Panc1 (cell line): ENCODE measurements around the gene NCAM2. TPM values are rescaled to one million over a fixed set of nuclear protein-coding genes. Genes with fewer than 3 reads are reported as not detected.

Experiments used
- ATAC-seq: fragments of 200-7000 bp; cut with Tn5 transposase; 2 replicates; pipeline ENCODE4 v1.9.1; 2020; ENCODE audit warnings: mild to moderate bottlenecking, moderate library complexity
- BruUV-seq: library from RNA; stranded (reverse); fragments of 400-500 nt; replicated peaks from 2 replicates; lab custom pipeline; 2021; lab: Mats Ljungman, UMichigan
- CTCF ChIA-PET: fragments of 300-600 bp; sonication (Branson Sonifier 250); formaldehyde crosslinking; loops from one replicate; lab custom pipeline; 2022; ENCODE audit warnings: antibody characterized with exemption; lab: Charles Lee
- POLR2A ChIA-PET: fragments of 300-600 bp; sonication (Branson Sonifier 250); formaldehyde crosslinking; loops from one replicate; lab custom pipeline; 2022; ENCODE audit warnings: antibody characterized with exemption; lab: Charles Lee
- DNase-seq: peaks from one replicate; pipeline ENCODE4 v3.0.0-alpha.2; 2010; ENCODE audit warnings: low read depth, low spot score
- H3K27ac ChIP-seq: 2 replicates; pipeline ENCODE4 v1.5.1; 2011; ENCODE audit warnings: mild to moderate bottlenecking, low read length, inconsistent platforms
- H3K27me3 ChIP-seq: fragments of 200-500 bp; sonication (Bioruptor generic); 2 replicates; pipeline ENCODE4 v1.6.0; 2014; ENCODE audit warnings: low read length, inconsistent platforms; ENCODE audit not compliant: control insufficient read depth, insufficient read depth
- H3K36me3 ChIP-seq: fragments of 200-500 bp; sonication (Bioruptor generic); 2 replicates; pipeline ENCODE4 v1.5.1; 2014; ENCODE audit warnings: inconsistent platforms, mild to moderate bottlenecking, low read length, moderate library complexity; ENCODE audit not compliant: control insufficient read depth, insufficient read depth
- H3K4me1 ChIP-seq: 2 replicates; pipeline ENCODE4 v1.5.1; 2011; ENCODE audit warnings: inconsistent platforms, mild to moderate bottlenecking, low read length, moderate library complexity; ENCODE audit not compliant: control insufficient read depth, insufficient read depth
- H3K4me3 ChIP-seq, 2 experiments: 2 replicates each; pipeline ENCODE4 v1.5.1; 2011 to 2012; ENCODE audit warnings: low read depth in 2 of 2, low read length in 2 of 2, mild to moderate bottlenecking in 2 of 2, inconsistent platforms in 1 of 2, moderate library complexity in 1 of 2
- H3K9me3 ChIP-seq: fragments of 200-500 bp; sonication (Bioruptor generic); 2 replicates; pipeline ENCODE4 v1.5.1; 2014; ENCODE audit warnings: low read depth, mild to moderate bottlenecking, inconsistent platforms, low read length, moderate library complexity; ENCODE audit not compliant: control insufficient read depth, insufficient read depth
- POLR2AphosphoS5 ChIP-seq: IDR thresholded peaks from 2 replicates; pipeline ENCODE4 v1.6.1; 2012; ENCODE audit warnings: mild to moderate bottlenecking, low read depth, low read length, moderate library complexity
- SIN3A ChIP-seq: IDR thresholded peaks from 2 replicates; pipeline ENCODE4 v1.6.1; 2012; ENCODE audit warnings: low read depth, mild to moderate bottlenecking, low read length, moderate library complexity, borderline replicate concordance; ENCODE audit not compliant: insufficient read depth
- TCF7L2 ChIP-seq: IDR thresholded peaks from 2 replicates; pipeline ENCODE4 v1.6.1; 2011; ENCODE audit warnings: mild to moderate bottlenecking, low read depth, low read length, inconsistent platforms
- in situ Hi-C: cut with HindIII; loops from 2 replicates; pipeline ENCODE4 v1.10.0; 2016; ENCODE audit warnings: low sequenced_read_pairs, low pct_unique_long_range_greater_than_20kb
- intact Hi-C: fragments of 100-400 bp; cut with micrococcal nuclease; formaldehyde crosslinking; loops from one replicate; pipeline ENCODE4 v1.10.0; 2022; ENCODE audit not compliant: unreplicated experiment
- total RNA-seq: library from RNA; stranded (reverse); gene quantifications from one replicate; pipeline ENCODE4 v1.2.1, GENCODE V29; 2021; ENCODE audit not compliant: unreplicated experiment
- TF ChIP-seq, protein P1 (sequence below): fragments of 450-650 bp; IDR thresholded peaks from 2 replicates; pipeline ENCODE4 v1.5.1; 2017; ENCODE audit warnings: mild to moderate bottlenecking
- TF ChIP-seq, protein P2 (sequence below), 2 experiments: IDR thresholded peaks; 2 replicates each; pipeline ENCODE4 v1.6.1; 2011 to 2012; ENCODE audit warnings: low read depth in 2 of 2, control low read depth in 1 of 2, low read length in 1 of 2, mild to moderate bottlenecking in 1 of 2, moderate library complexity in 1 of 2; ENCODE audit not compliant: insufficient read depth in 1 of 2

The NCAM2 gene
- total RNA-seq, 1 experiment from 2014 or later: 2.2 TPM

DNA sequence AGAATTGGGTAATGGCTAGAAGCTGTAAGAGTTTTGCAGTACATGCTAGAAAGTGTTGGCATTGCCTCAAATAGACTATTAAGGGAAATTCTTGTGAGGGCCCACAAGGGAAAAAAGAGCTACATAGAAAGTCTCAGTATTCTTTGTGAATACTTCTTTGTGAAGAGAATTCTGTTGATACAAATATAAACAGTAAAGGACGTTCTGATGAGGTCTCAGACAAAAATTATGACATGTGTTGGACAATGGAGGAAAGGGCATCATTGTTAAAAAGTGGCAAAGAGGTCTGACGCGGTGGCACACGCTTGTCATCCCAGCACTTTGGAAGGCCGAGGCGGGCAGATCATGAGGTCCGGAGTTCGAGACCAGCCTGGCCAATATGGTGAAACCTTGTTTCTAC lies 458.9 kb downstream of the NCAM2 start:
- intact Hi-C loops (no loop called here), in situ Hi-C loops (no loop called here)
- H3K9me3 ChIP-seq: no peaks in the 10 kb centered on the region
- no peaks in the 10 kb centered on the region for H3K27me3 ChIP-seq
- H3K36me3 ChIP-seq: no peaks in the 10 kb centered on the region
- no peak overlapping the region for H3K27ac ChIP-seq
- CTCF ChIA-PET: no interaction called here
- no peak for ATAC-seq
- no peak for DNase-seq
- no peaks in the 10 kb centered on the region for H3K4me1 ChIP-seq
- POLR2A ChIA-PET: no interaction called here
- H3K4me3 ChIP-seq: no peak overlapping the region
- BruUV-seq: no TSS peak
- TF ChIP-seq, protein P1, sequence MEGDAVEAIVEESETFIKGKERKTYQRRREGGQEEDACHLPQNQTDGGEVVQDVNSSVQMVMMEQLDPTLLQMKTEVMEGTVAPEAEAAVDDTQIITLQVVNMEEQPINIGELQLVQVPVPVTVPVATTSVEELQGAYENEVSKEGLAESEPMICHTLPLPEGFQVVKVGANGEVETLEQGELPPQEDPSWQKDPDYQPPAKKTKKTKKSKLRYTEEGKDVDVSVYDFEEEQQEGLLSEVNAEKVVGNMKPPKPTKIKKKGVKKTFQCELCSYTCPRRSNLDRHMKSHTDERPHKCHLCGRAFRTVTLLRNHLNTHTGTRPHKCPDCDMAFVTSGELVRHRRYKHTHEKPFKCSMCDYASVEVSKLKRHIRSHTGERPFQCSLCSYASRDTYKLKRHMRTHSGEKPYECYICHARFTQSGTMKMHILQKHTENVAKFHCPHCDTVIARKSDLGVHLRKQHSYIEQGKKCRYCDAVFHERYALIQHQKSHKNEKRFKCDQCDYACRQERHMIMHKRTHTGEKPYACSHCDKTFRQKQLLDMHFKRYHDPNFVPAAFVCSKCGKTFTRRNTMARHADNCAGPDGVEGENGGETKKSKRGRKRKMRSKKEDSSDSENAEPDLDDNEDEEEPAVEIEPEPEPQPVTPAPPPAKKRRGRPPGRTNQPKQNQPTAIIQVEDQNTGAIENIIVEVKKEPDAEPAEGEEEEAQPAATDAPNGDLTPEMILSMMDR: no peak
- TF ChIP-seq SIN3A (no peak), TCF7L2 (no peak), POLR2AphosphoS5 (no peak)
- TF ChIP-seq, protein P2, sequence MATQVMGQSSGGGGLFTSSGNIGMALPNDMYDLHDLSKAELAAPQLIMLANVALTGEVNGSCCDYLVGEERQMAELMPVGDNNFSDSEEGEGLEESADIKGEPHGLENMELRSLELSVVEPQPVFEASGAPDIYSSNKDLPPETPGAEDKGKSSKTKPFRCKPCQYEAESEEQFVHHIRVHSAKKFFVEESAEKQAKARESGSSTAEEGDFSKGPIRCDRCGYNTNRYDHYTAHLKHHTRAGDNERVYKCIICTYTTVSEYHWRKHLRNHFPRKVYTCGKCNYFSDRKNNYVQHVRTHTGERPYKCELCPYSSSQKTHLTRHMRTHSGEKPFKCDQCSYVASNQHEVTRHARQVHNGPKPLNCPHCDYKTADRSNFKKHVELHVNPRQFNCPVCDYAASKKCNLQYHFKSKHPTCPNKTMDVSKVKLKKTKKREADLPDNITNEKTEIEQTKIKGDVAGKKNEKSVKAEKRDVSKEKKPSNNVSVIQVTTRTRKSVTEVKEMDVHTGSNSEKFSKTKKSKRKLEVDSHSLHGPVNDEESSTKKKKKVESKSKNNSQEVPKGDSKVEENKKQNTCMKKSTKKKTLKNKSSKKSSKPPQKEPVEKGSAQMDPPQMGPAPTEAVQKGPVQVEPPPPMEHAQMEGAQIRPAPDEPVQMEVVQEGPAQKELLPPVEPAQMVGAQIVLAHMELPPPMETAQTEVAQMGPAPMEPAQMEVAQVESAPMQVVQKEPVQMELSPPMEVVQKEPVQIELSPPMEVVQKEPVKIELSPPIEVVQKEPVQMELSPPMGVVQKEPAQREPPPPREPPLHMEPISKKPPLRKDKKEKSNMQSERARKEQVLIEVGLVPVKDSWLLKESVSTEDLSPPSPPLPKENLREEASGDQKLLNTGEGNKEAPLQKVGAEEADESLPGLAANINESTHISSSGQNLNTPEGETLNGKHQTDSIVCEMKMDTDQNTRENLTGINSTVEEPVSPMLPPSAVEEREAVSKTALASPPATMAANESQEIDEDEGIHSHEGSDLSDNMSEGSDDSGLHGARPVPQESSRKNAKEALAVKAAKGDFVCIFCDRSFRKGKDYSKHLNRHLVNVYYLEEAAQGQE (IDR thresholded peaks at IDR 0.05; ENCODE audit: insufficient read depth in 1 of 2, low read depth in 2 of 2, low read length in 1 of 2): no peak

DNA sequence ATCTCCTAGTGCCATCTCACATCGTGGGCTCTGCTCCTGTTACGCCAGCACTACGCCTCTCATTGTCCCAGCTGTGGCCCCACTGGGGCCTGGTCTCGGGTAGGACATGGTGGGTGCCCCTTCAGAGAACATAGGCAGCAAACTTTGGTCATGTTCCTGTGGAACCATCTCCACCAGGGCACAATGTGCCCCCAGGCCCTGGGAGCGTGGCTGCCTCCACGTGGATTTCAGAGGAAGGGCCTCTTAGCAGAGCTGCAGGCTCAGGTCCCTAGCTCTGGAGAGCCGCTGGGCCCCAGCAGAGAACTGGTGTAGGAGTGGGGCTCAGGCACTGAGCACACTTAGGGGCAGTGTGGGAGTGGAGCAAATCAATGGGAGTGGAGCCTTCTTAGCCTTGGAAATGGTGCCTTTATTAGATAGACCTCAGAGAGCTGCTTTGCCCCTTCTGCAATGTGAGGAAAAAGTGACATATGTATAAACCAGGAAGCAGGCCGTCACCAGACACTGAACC lies 460.0 kb downstream of the NCAM2 start:
- Histone ChIP-seq H3K27ac (no peak overlapping the region), H3K27me3 (no peaks in the 10 kb centered on the region), H3K36me3 (no peaks in the 10 kb centered on the region), H3K4me1 (no peaks in the 10 kb centered on the region), H3K9me3 (no peaks in the 10 kb centered on the region), H3K4me3 (no peak overlapping the region)
- ChIA-PET POLR2A (no interaction called here), CTCF (no interaction called here)
- DNase-seq: no peak
- intact Hi-C loops: no loop called here
- in situ Hi-C loops: no loop called here
- no peak for TF ChIP-seq SIN3A
- no peak for TF ChIP-seq POLR2AphosphoS5
- BruUV-seq: no TSS peak
- ATAC-seq: no peak

DNA sequence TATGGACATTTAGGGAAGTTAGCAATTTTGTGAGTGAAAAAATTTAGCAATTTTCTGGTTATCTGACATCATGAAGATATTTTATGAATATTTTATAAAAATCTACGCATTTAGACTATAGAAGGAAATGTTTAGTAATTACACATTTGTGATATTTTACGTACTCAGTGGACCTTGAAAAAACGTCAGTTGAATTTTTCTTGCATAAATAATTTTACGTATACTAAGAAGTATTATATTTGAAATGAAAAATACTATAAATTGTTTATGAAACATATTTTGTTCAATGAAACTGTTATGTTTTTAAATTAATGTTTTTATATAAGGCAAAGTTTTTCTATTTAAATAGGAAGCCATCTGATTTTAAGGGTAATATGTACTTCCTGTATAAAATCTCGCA lies 462.8 kb downstream of the NCAM2 start:
- TF ChIP-seq SIN3A (no peak), TCF7L2 (no peak), POLR2AphosphoS5 (no peak)
- TF ChIP-seq, protein P2 (IDR thresholded peaks at IDR 0.05; ENCODE audit: insufficient read depth in 1 of 2, low read depth in 2 of 2, low read length in 1 of 2): no peak
- TF ChIP-seq, protein P1: no peak
- CTCF ChIA-PET: no interaction called here
- no peak overlapping the region for H3K27ac ChIP-seq
- ATAC-seq: no peak
- H3K9me3 ChIP-seq: no peaks in the 10 kb centered on the region
- no peaks in the 10 kb centered on the region for H3K4me1 ChIP-seq
- DNase-seq: no peak
- POLR2A ChIA-PET: no interaction called here
- H3K4me3 ChIP-seq: no peak overlapping the region
- intact Hi-C loops (no loop called here), in situ Hi-C loops (no loop called here)
- no peaks in the 10 kb centered on the region for H3K27me3 ChIP-seq
- no peaks in the 10 kb centered on the region for H3K36me3 ChIP-seq
- BruUV-seq: no TSS peak
